Dermis microvascular lymphatic vessel endothelial cell (primary cell): ENCODE results near the gene TP53I11. TPM values are rescaled to one million over a fixed set of nuclear protein-coding genes. Genes with fewer than 3 reads are reported as not detected.

Source experiments
- DNase-seq, 2 donors: peaks; one replicate each; pipeline versions ENCODE4 v3.0.0 to v3.0.0-alpha.2; 2010; ENCODE audit warnings: low read depth in 2 of 2
- total RNA-seq: library from RNA; depleted of rRNA; stranded (reverse); fragments of >200 nt; gene quantifications from 2 replicates; pipeline ENCODE4 v1.2.1, GENCODE V29; 2014

Gene TP53I11
- total RNA-seq, 1 donor from 2014 or later = 10.0 TPM

DNA sequence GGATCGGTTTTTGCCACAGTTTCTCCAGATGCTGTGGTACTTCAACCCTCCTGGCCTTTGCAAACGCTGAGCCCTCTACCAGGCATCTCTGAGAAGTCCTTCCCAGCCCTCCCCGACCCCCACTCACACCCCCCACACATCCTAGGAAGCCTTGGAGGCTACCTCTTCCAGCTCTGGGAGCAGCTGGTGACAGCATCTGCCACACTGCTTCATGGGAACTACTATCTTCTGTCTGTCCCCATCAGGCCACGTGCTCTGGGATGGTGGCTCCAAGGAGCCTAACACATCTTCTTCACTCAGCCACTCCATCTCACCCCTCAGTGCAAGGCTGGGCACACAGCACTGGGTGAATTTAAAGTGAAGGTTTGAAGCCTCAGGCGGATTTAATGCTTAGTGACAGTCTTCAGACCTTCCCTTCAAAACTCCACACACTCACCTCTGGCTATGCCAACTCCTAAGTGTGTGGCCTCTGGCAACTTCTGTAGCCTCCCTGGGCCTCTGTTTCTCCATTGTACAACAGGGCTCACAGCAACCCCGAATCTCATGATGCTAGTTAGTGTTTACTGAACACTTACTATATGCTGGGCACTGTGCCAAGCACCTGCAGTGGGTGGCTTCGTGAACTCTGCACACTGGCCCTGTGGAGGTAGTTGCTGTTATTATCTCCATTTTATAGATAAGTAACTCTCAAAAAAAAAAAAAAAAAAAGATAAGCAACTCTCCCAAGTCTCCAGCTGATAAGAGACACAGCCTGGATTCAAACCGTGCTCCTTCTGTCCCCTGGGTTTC lies 7.3 kb upstream of the TP53I11 start:
- no peak for DNase-seq

DNA sequence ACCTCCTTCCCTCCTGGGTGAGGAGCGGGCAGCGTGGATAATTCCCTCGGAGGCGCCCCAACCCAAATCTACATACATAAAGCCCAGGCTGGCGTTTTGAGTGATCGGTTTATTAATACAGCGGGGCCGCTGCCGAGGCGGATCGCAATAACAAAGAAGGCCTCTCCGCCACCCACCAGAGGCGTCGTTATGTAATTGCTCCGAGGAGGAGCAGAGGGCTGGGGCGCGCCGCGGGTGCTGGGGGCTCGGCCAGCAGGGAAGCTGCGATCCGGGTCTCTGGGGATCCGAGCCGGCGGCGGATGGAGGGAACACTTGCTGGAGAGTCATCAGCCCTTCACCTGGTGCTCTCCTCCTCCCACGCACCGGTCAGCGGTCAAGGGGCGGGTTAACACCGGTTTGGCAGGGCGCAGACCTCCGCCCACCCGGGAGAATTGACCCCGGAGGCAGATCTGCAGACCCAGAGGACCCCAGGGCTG lies 6.4 kb upstream of the TP53I11 start:
- DNase-seq = no peak

DNA sequence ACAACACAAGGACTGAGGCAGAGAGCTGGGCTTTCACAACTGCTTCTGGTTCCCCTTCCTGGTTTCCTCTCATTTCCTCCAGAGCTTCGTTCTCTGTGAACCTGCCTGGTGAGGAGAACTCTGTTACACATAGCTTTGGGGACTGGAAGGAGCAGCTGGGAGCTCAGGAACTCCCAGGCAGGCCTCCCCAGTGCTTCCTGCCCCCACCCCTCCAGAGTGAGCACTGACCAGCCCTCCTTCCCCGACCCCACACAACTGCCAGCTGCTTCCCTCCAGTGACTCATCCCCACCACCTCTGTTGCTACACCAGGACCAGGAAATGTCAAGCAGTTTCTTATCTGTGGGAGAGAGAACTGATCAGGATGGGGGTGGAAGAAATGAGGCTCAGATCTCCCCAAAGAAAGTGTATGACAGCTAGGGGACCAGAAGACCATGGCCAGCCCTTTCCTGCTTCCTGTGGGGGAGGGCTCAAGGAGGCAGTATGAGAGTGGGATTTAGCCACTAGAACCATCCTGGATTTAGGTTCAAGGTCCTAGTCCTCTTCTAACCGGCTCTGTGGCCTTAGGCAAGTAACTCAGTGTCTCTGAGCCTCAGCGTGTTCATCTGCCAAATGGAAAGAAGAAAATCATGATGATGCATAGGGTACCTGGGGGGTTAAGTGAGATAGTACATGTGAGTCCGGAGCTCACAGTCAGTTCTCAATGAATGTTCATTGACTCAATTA lies 4.5 kb upstream of the TP53I11 start:
- DNase-seq = peak; percentile 78 to 97

DNA sequence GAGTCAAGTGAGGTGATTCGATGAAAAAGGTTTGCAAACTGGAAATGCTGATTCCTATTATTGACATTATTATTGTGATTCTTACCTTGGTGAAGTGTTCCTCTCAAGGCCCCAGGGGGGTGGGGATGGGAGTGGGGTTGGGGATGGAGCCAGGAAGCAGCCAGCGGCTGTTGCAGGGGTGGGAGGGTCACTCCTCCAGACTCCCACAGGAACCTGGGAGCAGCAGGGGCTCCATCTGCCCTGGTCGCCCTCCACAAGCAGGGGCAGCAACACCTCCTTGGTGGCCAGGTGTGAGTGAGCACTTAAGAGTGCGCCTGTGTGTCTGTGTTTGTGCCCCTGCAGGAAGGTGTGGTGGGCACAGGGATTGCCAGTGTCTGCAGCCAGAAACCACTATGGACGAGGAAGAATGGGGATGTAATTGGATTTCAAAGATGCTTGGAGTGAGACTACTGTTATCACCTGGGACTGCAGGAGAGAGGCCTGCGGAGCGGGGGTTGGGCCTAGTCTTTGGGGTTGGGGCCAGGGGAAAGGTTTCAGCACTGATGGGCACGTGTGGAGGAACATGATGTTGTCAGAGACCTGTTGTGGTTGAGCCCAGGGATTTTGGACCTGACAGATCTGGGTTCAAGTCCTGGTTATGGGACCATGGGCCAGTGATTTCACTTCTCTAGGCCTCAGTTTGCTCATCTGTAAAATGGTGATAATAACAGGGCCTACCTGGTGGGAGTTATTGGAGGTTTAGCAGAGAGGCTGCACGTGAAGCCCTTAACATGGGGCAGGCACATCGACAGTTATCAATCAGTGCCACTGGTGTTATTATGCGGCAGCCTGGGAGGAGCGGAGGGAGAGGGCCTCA lies 3.6 kb upstream of the TP53I11 start:
- no peak for DNase-seq

DNA sequence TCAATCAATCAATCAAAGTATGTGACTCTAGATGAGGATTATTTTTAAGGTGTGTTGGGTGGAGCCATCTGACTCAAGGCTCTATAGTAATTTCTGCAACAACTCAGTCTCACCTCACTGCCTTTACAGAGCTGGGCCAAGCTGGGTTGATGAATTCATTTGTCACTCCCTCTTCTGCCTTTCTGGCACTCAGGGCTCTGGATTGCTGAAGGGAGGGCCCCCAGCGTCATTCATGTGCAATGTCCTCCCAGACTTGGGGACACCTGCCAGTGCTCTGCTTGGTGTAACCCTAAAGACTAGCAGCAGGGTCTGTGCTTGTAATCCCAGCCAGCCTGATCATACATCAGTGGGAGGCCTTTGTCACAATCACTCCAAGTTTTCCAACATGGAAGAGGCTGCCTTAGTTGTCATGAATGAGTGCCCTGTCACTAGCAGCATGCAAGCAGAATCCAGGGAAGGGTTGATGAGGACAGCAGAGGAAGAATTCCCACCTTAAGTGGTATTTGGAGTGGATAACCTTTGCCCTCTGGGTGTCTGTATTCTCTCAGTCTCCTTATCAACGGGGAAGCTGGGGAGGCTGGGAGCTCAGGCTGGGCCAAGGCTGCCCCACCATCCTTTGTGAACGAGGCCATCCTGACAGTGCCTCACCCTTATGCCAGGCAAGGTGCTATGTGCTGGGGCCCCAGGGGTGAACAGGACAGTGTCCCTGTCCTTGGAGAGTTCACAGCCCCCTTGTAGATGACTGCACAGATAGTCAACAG lies 2.0 kb upstream of the TP53I11 start:
- DNase-seq = no peak

DNA sequence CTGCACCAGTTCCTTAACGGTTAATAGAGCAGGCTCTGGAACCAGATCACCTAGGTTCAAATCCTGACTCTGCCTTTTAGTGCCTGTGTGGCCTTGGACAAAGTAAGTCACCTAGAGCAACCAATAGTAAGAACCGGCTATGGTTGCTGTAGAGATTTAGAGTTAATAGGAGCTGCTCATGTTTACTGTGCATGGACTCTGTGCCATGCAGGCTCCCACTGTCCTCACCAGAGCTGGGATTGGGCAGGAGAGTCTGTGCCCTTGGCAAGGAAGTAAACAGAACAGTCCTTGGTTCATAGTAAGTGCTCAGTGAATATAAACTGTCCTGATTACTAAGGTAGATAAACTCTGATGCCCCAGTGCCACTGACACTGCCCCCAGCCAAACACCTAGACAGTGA lies 1.4 kb upstream of the TP53I11 start:
- DNase-seq = no peak

DNA sequence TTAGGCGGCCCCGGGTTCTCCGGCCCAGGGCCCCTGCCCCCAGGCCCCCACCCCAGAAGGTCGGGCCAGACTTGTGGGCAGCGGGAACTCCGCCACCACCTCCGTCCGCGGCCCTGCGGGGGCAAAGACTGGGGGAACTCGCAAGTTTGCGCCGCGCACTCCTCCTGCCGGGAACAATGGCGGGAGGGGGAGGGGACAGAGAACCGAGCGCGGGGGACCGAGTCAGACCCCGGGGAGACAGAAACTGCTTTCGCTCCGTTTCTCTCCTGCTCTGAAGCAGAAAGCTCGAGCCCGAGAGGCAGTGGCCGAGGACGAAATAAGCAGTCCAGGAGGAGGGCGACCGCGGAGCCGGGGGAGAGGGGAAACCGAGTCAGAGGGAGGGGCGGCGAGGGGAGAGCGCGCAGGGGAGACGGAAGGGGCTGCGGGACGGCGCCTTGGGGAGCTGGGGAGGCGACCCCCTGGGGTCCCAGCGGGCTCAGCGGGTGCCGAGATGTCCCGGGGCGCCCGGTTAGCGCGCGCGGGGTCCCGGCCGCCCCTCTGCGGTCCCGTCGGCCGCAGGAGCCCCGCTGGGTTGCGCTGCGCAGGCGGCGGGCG lies 555 bp downstream of the TP53I11 start:
- DNase-seq = no peak

DNA sequence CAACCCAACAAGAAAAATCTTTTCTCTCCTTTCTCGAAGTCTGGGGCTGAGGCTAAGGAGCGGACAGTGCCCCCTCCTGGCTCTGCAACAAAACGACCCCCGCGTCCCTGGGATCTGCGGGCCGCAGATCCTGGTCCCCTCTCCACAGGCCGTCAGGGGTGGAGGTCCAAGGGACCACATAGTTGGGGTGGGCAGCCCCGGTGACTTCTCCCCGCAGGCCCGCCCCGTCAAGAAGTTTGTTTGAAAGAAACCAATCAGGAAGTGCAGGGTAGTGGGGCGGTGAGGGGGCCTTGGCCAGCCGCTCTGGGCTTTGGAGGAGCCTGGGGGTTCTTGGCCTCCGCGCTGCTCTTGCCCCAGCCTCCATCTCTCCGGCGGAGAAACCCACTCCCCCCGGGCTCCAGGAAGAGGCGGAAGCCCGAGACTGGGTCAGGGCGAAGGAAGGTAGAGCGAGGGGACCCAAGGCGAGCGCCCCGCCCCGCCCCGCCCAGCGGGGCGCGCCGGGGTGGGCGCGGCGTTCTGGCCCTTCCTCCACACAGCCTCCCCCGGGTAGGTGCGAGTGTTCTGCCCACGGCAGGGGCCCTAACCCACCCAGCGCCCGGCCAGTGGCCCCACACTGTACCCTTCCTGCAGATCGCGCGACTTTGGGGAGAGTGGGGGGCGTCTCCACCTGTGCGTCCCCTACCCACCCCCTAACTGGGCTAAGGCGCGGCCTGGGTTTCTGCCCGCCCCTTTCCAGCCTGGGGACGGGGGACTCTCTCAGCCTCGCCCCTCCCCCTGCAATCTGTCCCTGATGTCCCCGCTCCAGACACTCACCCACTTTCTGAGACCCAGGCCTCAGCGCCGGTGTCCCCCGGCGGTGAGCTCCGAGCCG lies 1.3 kb downstream of the TP53I11 start:
- DNase-seq = peak in 1 of 2 donors; percentile 42

DNA sequence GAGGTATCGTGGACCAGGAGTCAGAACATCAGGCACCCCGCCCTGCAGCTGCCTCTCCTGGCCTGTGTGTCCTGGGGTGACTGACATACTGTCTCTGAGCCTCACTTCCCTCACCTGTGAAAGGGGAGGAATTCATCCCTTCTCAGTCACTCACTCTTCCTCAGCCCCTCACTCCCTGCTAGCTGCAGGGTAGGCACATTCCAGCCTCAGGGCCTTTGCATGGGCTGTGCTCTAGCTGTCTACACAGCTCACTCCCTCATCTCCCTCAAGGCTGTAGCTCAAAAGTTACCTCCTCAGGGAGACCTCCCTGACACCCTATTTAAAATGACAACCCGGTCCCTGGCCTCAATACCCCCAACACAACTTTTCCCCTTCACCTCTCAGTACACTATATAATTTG lies 2.5 kb downstream of the TP53I11 start:
- DNase-seq = no peak

DNA sequence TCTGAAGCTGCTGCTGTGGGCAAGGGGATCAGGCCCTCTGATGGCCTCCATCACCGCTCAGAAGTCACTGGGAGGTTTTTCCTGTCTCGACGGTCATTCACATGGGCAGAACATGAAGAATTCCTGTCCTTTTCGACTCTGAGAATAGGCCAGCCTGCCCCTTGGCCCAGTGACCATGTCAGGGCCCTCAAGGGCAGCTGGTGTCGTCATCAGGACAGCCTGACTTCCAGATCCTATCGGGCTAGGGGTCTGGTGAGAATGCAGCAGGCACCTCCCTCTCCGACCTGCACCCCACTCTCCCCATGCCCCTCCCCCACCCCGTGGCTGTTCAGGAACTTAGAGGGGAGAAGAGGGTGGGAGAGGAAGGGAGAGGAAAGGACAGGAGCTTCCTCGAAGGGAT lies 3.6 kb downstream of the TP53I11 start:
- no peak for DNase-seq

DNA sequence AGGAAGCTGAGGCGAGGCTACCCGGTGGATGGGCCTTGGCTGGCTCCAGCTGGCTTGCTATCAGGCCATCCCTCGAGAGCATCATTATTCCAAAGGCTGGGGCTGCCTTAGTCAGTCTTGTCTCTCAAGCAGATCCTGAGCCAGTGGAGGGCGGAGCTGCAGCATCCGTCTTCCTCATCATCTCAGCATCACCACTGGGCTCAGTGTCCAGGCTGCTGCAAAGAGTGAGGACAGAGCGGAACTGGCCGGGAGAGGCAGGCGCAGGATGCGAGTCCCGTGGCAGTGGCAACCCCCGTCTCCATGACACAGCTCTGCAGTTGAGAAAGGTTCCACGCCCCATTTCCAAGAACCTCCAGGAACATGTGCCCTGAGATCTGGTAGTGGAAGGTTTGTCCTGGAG lies 4.4 kb downstream of the TP53I11 start:
- DNase-seq = no peak

DNA sequence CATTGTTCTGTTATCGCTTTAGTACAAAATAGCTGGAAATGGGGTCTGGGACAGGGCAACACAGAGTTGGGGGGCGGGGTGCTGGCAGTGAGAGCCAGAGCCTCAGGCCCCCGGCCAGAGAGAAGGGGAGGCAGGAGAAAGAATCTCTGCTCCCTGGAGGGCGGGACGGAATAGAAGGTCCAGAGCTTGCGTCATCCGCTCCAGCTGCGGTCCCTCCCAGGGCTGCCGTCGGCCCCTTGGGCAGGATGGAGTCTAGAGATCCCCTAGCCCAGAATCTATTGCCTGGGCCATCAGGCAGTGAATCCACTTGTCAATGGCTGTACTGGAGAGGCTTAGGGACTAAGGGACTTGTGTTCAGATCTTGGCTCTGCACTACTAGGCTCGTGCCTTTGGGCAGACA lies 5.0 kb downstream of the TP53I11 start:
- no peak for DNase-seq

DNA sequence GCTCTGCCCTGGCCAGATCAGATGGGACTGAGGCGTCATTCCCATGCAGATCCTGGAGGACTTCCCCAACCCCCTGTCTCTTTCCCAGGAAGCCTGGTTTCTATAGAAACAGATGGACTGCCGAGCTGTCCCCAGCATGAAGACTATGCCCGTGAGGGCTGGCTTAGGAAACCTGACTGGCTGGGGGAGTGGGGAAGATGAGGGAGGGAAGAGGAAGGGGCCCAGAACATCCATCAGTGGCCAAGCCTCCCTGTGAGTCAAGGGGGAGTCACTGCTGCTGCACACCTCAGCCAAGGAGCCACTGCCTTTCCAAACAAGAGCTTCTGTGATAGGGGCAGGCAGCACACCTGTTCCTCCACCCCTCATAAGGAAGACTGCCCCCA lies 5.8 kb downstream of the TP53I11 start:
- DNase-seq = no peak

DNA sequence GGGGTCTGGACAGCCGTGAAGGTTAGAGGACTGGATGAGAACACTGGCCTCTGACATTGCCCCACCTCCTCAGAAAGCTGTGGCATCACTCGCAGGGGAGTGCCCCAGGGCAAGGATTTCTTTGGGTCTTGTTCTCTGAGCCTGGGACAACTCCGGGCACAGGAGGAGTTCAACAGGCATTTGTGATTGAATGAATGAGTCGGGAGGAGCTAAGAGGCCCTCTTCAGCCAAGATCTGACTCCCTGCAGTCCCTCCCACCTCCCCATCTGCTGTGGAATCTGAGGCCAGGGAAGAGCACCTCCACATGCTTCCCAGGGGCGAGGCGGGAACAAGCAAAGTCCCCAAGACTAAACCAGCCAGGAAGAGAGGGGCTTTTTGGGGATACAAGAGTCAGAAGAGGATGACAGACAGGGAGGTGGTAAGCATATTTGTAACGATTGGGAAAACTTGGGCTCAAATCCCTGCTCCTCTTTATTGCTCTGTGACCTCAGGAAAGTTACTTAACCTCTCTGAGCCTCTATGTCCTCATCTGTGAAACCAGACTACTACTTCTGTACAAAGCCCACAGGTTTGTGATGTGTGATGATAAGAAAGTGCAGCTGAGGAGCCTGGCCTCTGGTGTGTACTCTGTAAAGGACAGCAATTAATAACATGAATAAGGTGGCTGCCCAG lies 6.4 kb downstream of the TP53I11 start:
- no peak for DNase-seq

DNA sequence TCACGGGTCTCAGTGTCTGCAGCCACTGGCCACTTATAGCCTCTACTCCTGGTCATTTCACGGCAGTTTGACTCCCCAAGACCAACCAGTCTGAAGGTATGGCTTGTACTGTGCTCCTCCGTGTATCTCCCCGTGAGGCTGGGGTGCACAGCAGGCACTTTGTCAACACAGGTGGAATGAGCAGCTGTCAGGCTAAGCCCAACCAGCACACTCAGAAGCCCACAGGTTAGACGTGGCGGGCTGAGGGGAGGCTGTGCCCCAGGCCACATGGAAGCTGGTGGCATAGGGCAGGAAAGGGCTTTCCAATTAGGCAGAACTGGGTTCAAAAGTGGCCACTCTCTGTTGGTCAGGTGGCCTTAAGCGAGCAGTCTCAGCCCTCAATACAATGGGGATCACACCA lies 7.0 kb downstream of the TP53I11 start:
- DNase-seq = no peak

DNA sequence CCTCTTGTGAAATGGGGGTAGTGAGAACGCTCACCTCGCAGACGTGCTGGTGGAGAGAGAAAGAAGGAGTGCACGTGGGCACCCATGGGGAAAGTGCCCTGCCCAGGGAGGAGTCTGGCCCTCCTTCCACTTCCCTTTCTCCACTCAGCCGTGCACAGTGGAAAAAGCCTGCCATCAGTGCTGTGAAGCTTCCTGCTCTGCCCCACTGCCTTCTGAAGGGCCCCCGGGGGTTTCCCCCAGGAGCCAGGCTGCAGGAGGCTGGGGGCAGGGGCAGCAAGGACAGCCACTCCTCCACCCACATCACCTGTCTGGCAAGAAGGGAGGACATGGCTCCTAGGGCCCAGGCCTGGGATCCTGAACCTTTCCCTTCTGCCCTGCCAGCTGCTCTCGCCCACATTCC lies 7.6 kb downstream of the TP53I11 start:
- peak in 1 of 2 donors; percentile 30 for DNase-seq

DNA sequence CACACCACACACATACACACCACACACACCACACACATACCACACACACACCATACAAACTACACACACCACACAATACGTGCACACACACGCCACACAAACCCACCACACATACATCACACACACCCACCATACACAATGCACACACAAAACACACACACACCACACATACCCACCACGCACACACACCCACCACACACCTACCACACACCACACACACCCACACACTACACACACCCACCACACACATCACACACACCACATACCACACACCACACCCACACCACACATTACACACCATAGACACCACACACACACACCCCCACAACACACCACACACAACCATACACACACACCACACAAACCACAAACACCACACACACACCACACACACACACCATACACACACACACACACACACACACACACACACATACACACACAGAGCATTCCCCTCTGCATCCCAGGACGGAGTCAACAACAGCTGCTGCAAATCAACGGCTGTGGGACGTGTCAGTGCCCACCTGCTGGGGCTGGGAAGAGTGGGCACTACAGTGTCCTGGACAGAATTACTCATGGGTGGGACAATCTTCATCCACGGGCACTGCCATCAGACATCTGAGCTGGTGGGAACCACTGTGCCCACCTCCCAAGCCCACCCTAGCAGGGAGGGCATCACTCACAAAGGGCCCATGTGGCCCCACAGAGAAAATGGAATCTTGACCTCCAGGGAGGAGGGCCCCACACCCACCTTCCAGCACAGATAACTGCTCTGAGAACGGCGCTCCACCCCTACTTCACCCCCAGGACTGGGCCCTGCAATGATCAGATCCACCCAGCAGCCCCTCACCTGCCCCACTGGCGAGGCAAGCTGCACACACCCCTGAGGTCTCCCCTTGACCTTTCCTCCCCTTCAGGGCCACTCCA lies 8.4 kb downstream of the TP53I11 start:
- DNase-seq = no peak
